Activated naive CD4-positive, alpha-beta T cell treated with Interleukin-2 at 50 U/mL for 16 hours (primary cell): ENCODE results near the gene TPST1.
"Not testable (repeated sequence)": the region's sequence is repeated elsewhere in the genome, so short reads cannot be mapped to it uniquely, and the experiment has no call there.

ENCODE experiments used
- DNase-seq: peaks from one replicate; pipeline ENCODE4 v3.0.0-alpha.2; 2020

The TPST1 gene

GRCh38 chr7:66189695-66190503 is 15.2 kb upstream of the TPST1 start:
- no peak for DNase-seq

- no peak for DNase-seq
These were observed 14.7 kb upstream of the TPST1 start for GRCh38 chr7:66190504-66190857.

GRCh38 chr7:66193146-66193725 is 11.9 kb upstream of the TPST1 start:
- DNase-seq, result no peak

GRCh38 chr7:66198469-66198868 is 6.7 kb upstream of the TPST1 start:
- no peak for DNase-seq

GRCh38 chr7:66198956-66199355 is 6.2 kb upstream of the TPST1 start:
- DNase-seq, result no peak

- DNase-seq, result no peak
These were observed 2.7 kb upstream of the TPST1 start for GRCh38 chr7:66202441-66202840.

GRCh38 chr7:66205741-66206090 is 582 bp downstream of the TPST1 start:
- DNase-seq, result no peak

GRCh38 chr7:66206119-66206933 is 1.2 kb downstream of the TPST1 start:
- DNase-seq, result no peak

- no peak for DNase-seq
These were observed 1.8 kb downstream of the TPST1 start for GRCh38 chr7:66206934-66207240.

GRCh38 chr7:66207540-66207939 is 2.4 kb downstream of the TPST1 start:
- no peak for DNase-seq

GRCh38 chr7:66211429-66211828 is 6.3 kb downstream of the TPST1 start:
- no peak for DNase-seq

GRCh38 chr7:66213637-66214036 is 8.5 kb downstream of the TPST1 start:
- no peak for DNase-seq

GRCh38 chr7:66216687-66217086 is 11.6 kb downstream of the TPST1 start:
- no peak for DNase-seq

- no peak for DNase-seq
These were observed 14.7 kb downstream of the TPST1 start for GRCh38 chr7:66219805-66220204.

GRCh38 chr7:66221442-66221841 is 16.3 kb downstream of the TPST1 start:
- no peak for DNase-seq

- no peak for DNase-seq
These were observed 22.7 kb downstream of the TPST1 start for GRCh38 chr7:66227808-66228207.

- not testable (repeated sequence) for DNase-seq
These were observed 26.4 kb downstream of the TPST1 start for GRCh38 chr7:66231326-66232216.

- DNase-seq, result no peak
These were observed 28.5 kb downstream of the TPST1 start for GRCh38 chr7:66233638-66234037.

- no peak for DNase-seq
These were observed 31.7 kb downstream of the TPST1 start for GRCh38 chr7:66236713-66237303.

GRCh38 chr7:66237906-66238772 is 33.0 kb downstream of the TPST1 start:
- DNase-seq, result no peak

GRCh38 chr7:66238773-66239466 is 33.8 kb downstream of the TPST1 start:
- no peak for DNase-seq
